K562 (cell line): Measurements from ENCODE around the gene PAFAH2. TPM values are rescaled to one million over a fixed set of nuclear protein-coding genes. Genes with fewer than 3 reads are reported as not detected.
A peak's percentile ranks its signal among the peaks of the same experiment; 100 is the strongest.

Experiments
- ATF4 ChIP-seq: fragments of 450-650 bp; formaldehyde crosslinking; IDR thresholded peaks from 2 replicates; pipeline ENCODE4 v1.4.0; 2022; ENCODE audit warnings: mild to moderate bottlenecking, moderate library complexity
- C11orf30 ChIP-seq: fragments of 450-650 bp; IDR thresholded peaks from 2 replicates; pipeline ENCODE4 v1.6.1; 2016; ENCODE audit warnings: low read depth, mild to moderate bottlenecking
- CHD7 ChIP-seq: fragments of 200-600 bp; sonication (generic); IDR thresholded peaks from one replicate; pipeline ENCODE4 v1.6.1; 2012; ENCODE audit warnings: mild to moderate bottlenecking, low read depth, low read length, inconsistent platforms
- CSDE1 ChIP-seq, 2 experiments: fragments of 450-650 bp; IDR thresholded peaks; 2 replicates each; pipeline ENCODE4 v1.6.1; 2016; ENCODE audit warnings: mild to moderate bottlenecking in 1 of 2
- KLF1 ChIP-seq: fragments of 450-650 bp; IDR thresholded peaks from 2 replicates; pipeline ENCODE4 v1.6.1; 2016; ENCODE audit warnings: missing genetic modification characterization, missing compliant biosample characterization
- KLF16 ChIP-seq: IDR thresholded peaks from 2 replicates; pipeline ENCODE4 v1.6.1; 2016; ENCODE audit warnings: antibody characterized with exemption
- PHB2 ChIP-seq: fragments of 450-650 bp; IDR thresholded peaks from 2 replicates; pipeline ENCODE4 v1.6.1; 2017; ENCODE audit warnings: low read depth
- SFPQ ChIP-seq: fragments of 200-400 bp; formaldehyde crosslinking; IDR thresholded peaks from 2 replicates; pipeline ENCODE4 v1.6.1; 2017; ENCODE audit warnings: mild to moderate bottlenecking, low read depth, low read length, moderate library complexity
- ZNF165 ChIP-seq: fragments of 250-450 bp; sonication (Bioruptor Pico); IDR thresholded peaks from 2 replicates; pipeline ENCODE4 v1.4.0; 2020; ENCODE audit warnings: borderline replicate concordance
- ZNF655 ChIP-seq: fragments of 250-450 bp; sonication (Bioruptor Pico); IDR thresholded peaks from 2 replicates; pipeline ENCODE4 v1.5.0; 2021
- polyA plus RNA-seq, 8 experiments: library from polyadenylated mRNA; depleted of rRNA in 4 of 8; stranded (reverse) in 5 of 8; unstranded in 3 of 8; fragments of >200 nt; fragmentation: Nextera tagmentation in 2 of 8; fragmentation: Illumina TruSeq in 1 of 8; extraction: Ambion mirVana in 2 of 8; extraction: Trizol in 1 of 8; gene quantifications; 2 replicates each; pipeline versions ENCODE4 v1.2.1 to v1.2.3, GENCODE V29; 2011 to 2014; ENCODE audit warnings: inconsistent platforms in 1 of 8, missing spikeins in 1 of 8
- total RNA-seq, 7 experiments: library from RNA; depleted of rRNA in 6 of 7; stranded (reverse); fragments of >200 nt in 6 of 7; fragmentation: Illumina TruSeq in 2 of 7; extraction: Trizol in 2 of 7; gene quantifications; 2 replicates each; pipeline versions ENCODE4 v1.2.1 to v1.2.3, GENCODE V29; 2011 to 2021; ENCODE audit warnings: low replicate concordance in 1 of 7

PAFAH2 gene
- total and polyA plus RNA-seq, 9 of the 15 experiments (the other 6 are each of a cell fraction or from before 2014, with no cell fraction given) = 4.2 to 10.9 (median 6.8) TPM

GRCh38 chr1:25997828-25998761, at the start of gene PAFAH2 (continued):
- TF ChIP-seq ZNF655 (CRISPR knock-in tag) (no peak), ZNF165 (CRISPR knock-in tag) (no peak), ATF4 (CRISPR knock-in tag) (peak; percentile 92), CHD7 (peak; percentile 43), PHB2 (0 out of 2 replicates have a peak, but pooled peaks have one; percentile 25), CSDE1 (IDR thresholded peaks at IDR 0.05) (no peak; a peak in 1 of 4 replicates), C11orf30 (peak; percentile 44), KLF1 (tag) (peak; percentile 94), SFPQ (no peak), KLF16 (peak; percentile 34; the same call in 1 of the 2 replicates)
